SJCRH30 (cell line): ENCODE results near the gene NFATC1. TPM values are rescaled to one million over a fixed set of nuclear protein-coding genes. Genes with fewer than 3 reads are reported as not detected.

Source experiments
- DNase-seq, 2 experiments: peaks; one replicate each; pipeline ENCODE4 v3.0.0-alpha.2; 2015 to 2020
- H3K27ac ChIP-seq: fragments of 250-450 bp; sonication (Bioruptor Pico); 2 replicates; pipeline ENCODE4 v1.5.1; 2020; ENCODE audit warnings: mild to moderate bottlenecking, moderate library complexity
- H3K27me3 ChIP-seq: fragments of 250-450 bp; sonication (Bioruptor Pico); 2 replicates; pipeline ENCODE4 v1.5.1; 2020; ENCODE audit warnings: mild to moderate bottlenecking, moderate library complexity
- H3K36me3 ChIP-seq: fragments of 250-450 bp; sonication (Bioruptor Pico); 2 replicates; pipeline ENCODE4 v1.5.1; 2020; ENCODE audit warnings: mild to moderate bottlenecking, moderate library complexity
- H3K4me1 ChIP-seq: fragments of 250-450 bp; sonication (Bioruptor Pico); 2 replicates; pipeline ENCODE4 v1.5.1; 2020; ENCODE audit warnings: mild to moderate bottlenecking, moderate library complexity
- H3K4me3 ChIP-seq: fragments of 250-450 bp; sonication (Bioruptor Pico); 2 replicates; pipeline ENCODE4 v1.5.1; 2020; ENCODE audit warnings: mild to moderate bottlenecking, moderate library complexity
- H3K9me3 ChIP-seq: fragments of 250-450 bp; sonication (Bioruptor Pico); replicated peaks from 2 replicates; pipeline ENCODE4 v1.5.1; 2020; ENCODE audit warnings: mild to moderate bottlenecking, moderate library complexity
- total RNA-seq: library from RNA; depleted of rRNA; stranded (reverse); fragments of >200 nt; shearing (Covaris generic); gene quantifications from 2 replicates; pipeline ENCODE4 v1.2.3, GENCODE V29; 2014

Gene NFATC1
- total RNA-seq, 1 experiment from 2014 or later, result 5.7 TPM

GRCh38 chr18:79521416-79522205 lies 125.9 kb downstream of the NFATC1 start:
- Histone ChIP-seq H3K27ac (no peak overlapping the region), H3K9me3 (no peaks in the 10 kb centered on the region), H3K27me3 (no peaks in the 10 kb centered on the region), H3K4me1 (no peaks in the 10 kb centered on the region), H3K36me3 (no peaks in the 10 kb centered on the region), H3K4me3 (no peak overlapping the region)
- no peak for DNase-seq

- no peak overlapping the region for H3K4me3 ChIP-seq
- no peaks in the 10 kb centered on the region for H3K4me1 ChIP-seq
- no peaks in the 10 kb centered on the region for H3K36me3 ChIP-seq
- DNase-seq, result no peak
- H3K9me3 ChIP-seq, result no peaks in the 10 kb centered on the region
- H3K27ac ChIP-seq, result no peak overlapping the region
- H3K27me3 ChIP-seq, result no peaks in the 10 kb centered on the region
Observed at GRCh38 chr18:79522451-79523205, 126.9 kb downstream of the NFATC1 start.

GRCh38 chr18:79523206-79523735 lies 127.5 kb downstream of the NFATC1 start:
- Histone ChIP-seq H3K4me1 (no peaks in the 10 kb centered on the region), H3K4me3 (no peak overlapping the region), H3K9me3 (no peaks in the 10 kb centered on the region), H3K27ac (no peak overlapping the region), H3K27me3 (no peaks in the 10 kb centered on the region), H3K36me3 (no peaks in the 10 kb centered on the region)
- DNase-seq, result no peak

GRCh38 chr18:79523736-79524180 lies 128.0 kb downstream of the NFATC1 start:
- Histone ChIP-seq H3K36me3 (no peaks in the 10 kb centered on the region), H3K27me3 (no peaks in the 10 kb centered on the region), H3K4me3 (no peak overlapping the region), H3K9me3 (no peaks in the 10 kb centered on the region), H3K27ac (no peak overlapping the region), H3K4me1 (no peaks in the 10 kb centered on the region)
- DNase-seq, result no peak

GRCh38 chr18:79524181-79525078 lies 128.7 kb downstream of the NFATC1 start:
- no peak for DNase-seq
- H3K4me1 ChIP-seq, result no peaks in the 10 kb centered on the region
- no peaks in the 10 kb centered on the region for H3K9me3 ChIP-seq
- no peaks in the 10 kb centered on the region for H3K27me3 ChIP-seq
- H3K27ac ChIP-seq, result no peak overlapping the region
- H3K36me3 ChIP-seq, result no peaks in the 10 kb centered on the region
- no peak overlapping the region for H3K4me3 ChIP-seq

- H3K4me1 ChIP-seq, result no peaks in the 10 kb centered on the region
- no peaks in the 10 kb centered on the region for H3K36me3 ChIP-seq
- no peak overlapping the region for H3K4me3 ChIP-seq
- no peaks in the 10 kb centered on the region for H3K27me3 ChIP-seq
- no peaks in the 10 kb centered on the region for H3K9me3 ChIP-seq
- H3K27ac ChIP-seq, result no peak overlapping the region
- DNase-seq, result no peak
Observed at GRCh38 chr18:79525556-79526467, 130.1 kb downstream of the NFATC1 start.

GRCh38 chr18:79526468-79527460 lies 131.0 kb downstream of the NFATC1 start:
- H3K4me3 ChIP-seq, result no peak overlapping the region
- no peak overlapping the region for H3K27ac ChIP-seq
- no peaks in the 10 kb centered on the region for H3K27me3 ChIP-seq
- no peaks in the 10 kb centered on the region for H3K9me3 ChIP-seq
- no peaks in the 10 kb centered on the region for H3K36me3 ChIP-seq
- H3K4me1 ChIP-seq, result no peaks in the 10 kb centered on the region
- no peak for DNase-seq

- Histone ChIP-seq H3K27ac (no peak overlapping the region), H3K27me3 (no peaks in the 10 kb centered on the region), H3K9me3 (no peaks in the 10 kb centered on the region), H3K4me1 (no peaks in the 10 kb centered on the region), H3K4me3 (no peak overlapping the region), H3K36me3 (no peaks in the 10 kb centered on the region)
- no peak for DNase-seq
Observed at GRCh38 chr18:79527656-79528315, 132.1 kb downstream of the NFATC1 start.

GRCh38 chr18:79528316-79528695 lies 132.6 kb downstream of the NFATC1 start:
- Histone ChIP-seq H3K27ac (no peak overlapping the region), H3K4me1 (no peaks in the 10 kb centered on the region)
- DNase-seq, result no peak

GRCh38 chr18:79528846-79529245 lies 133.1 kb downstream of the NFATC1 start:
- Histone ChIP-seq H3K9me3 (no peaks in the 10 kb centered on the region), H3K27me3 (no peaks in the 10 kb centered on the region), H3K36me3 (no peaks in the 10 kb centered on the region), H3K27ac (no peak overlapping the region), H3K4me1 (no peaks in the 10 kb centered on the region), H3K4me3 (no peak overlapping the region)
- DNase-seq, result peak; percentile 34 to 74

More at GRCh38 chr18:79528316-79528695, 132.6 kb downstream of the NFATC1 start:
- Histone ChIP-seq H3K27me3 (no peaks in the 10 kb centered on the region), H3K4me3 (no peak overlapping the region), H3K9me3 (no peaks in the 10 kb centered on the region), H3K36me3 (no peaks in the 10 kb centered on the region)

GRCh38 chr18:79529296-79529695 lies 133.6 kb downstream of the NFATC1 start:
- Histone ChIP-seq H3K9me3 (no peaks in the 10 kb centered on the region), H3K4me3 (no peak overlapping the region), H3K36me3 (no peaks in the 10 kb centered on the region), H3K27ac (no peak overlapping the region), H3K4me1 (no peaks in the 10 kb centered on the region), H3K27me3 (no peaks in the 10 kb centered on the region)
- no peak for DNase-seq

- Histone ChIP-seq H3K36me3 (no peaks in the 10 kb centered on the region), H3K4me3 (no peak overlapping the region), H3K9me3 (no peaks in the 10 kb centered on the region), H3K4me1 (no peaks in the 10 kb centered on the region), H3K27me3 (no peaks in the 10 kb centered on the region), H3K27ac (no peak overlapping the region)
- DNase-seq, result no peak
Observed at GRCh38 chr18:79529991-79530390, 134.3 kb downstream of the NFATC1 start.
